NCI-H2081 treated with DMSO at 0.1 percent for 48 hours (cell line): ENCODE results near the gene ABCC5.
"Not testable (repeated sequence)": the region's sequence is repeated elsewhere in the genome, so short reads cannot be mapped to it uniquely, and the experiment has no call there.

Source experiments
- DNase-seq: peaks from one replicate; lab custom pipeline; 2025; lab: John Stamatoyannopoulos, UW

Gene ABCC5

DNA sequence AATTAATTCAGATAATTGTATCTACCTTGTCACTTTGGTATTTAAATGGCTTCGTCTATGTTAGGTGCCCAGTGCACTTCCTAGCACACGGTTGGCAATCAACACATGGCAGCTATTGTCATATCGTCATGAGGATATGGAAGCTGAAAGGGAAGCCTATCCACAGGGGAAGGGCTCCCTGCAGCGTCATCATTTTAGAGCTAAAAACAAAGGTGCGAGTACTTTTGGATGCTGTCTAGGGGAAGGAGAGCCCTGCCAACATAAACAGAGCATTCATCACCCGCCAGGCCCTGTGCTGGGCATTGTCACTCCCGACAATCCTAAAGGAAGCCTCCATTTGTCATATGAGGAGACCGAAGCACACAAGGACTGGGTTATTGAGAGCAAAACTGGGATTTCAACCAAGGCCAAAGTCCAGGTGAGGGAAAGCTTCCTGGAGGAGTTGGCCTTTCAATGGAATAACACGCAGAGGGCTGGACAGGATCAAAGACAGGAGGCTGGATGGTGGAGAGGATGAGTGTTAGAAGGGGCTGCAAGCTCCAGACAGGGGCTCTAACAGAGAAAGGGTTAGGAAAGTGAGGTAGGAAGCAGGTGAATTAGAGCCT lies 125.0 kb downstream of the ABCC5 start:
- peak; percentile 66 for DNase-seq

DNA sequence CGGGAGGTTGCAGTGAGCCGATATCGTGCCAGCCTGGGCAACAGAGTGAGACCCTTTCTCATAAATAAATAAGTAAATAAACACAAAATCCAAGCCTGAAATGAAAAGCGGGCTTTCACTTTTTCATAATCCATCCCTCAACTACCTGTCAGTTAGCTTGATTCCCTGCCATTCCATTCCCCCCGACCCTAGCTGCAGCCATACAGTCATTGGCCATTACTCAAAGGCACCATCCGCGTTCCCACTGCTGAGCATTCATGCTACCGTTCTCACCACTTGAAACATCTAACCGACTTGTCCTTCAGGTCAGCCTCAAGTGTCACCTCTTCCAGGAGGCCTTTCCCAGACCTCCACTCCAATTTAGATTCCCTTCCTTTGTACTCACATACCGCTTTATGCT lies 131.9 kb downstream of the ABCC5 start:
- DNase-seq, result no peak

DNA sequence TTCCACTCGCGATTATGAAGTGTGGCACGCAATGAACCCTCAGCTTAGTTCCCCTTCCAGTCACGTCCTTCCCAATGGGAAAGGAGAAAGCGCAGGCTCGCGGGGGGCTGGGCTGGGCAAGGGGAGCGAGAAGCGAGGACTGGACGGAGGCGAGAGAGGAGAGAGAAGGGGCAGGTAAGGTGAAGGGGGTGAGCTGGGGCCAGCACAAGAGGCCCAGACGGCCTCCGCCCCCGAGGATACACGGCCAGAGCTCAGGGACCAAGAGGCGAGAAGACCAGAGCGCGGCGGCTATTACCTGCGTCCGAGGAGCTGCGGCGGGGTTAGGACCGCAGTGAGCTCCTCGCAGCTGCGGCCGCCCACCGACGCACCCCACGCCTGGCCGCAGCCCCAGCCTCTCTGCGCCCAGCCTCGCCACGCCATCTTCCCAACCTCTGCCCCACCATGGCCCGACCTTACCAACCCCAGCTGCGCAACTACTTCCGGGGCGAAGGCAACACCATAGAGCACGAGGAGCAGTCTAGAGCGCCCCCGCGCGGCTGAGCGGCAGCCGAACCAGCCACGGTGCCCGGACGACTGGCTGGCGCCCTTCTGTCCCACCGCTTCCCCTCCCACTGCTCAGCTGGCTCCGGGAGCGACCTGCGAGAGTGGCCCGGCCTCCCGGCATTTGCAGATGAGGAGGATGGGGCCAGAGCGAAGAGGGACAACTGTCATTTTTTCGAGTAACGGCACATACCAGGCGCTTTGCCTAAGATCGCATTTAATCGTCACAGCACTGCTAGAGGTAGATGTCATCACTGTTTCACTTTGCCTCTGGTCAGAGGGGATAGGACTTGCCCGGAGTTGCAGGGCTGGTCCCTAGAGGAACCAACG lies 133.0 kb downstream of the ABCC5 start, which contains the start of gene PARL:
Gene PARL (minus strand): TSS at position 454 of the 870 bp plus-strand sequence. CDS start 34 bp downstream, at position 420.
- peak; percentile 75 for DNase-seq

DNA sequence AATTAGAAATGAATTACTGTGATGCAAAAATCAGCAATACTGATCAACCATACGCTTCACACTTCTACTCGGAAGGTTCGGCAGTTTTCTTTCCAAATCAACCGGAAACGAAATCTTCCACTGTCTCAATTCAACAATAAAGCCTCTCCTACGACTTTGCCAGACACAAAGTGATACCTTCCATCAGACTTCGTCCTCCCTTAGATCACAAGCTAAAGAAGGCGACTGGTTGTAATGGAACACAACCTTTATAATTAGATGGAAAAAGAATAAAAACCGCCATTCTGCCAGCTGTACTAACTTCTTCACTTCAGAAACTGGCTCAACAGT lies 133.6 kb downstream of the ABCC5 start:
- no peak for DNase-seq

DNA sequence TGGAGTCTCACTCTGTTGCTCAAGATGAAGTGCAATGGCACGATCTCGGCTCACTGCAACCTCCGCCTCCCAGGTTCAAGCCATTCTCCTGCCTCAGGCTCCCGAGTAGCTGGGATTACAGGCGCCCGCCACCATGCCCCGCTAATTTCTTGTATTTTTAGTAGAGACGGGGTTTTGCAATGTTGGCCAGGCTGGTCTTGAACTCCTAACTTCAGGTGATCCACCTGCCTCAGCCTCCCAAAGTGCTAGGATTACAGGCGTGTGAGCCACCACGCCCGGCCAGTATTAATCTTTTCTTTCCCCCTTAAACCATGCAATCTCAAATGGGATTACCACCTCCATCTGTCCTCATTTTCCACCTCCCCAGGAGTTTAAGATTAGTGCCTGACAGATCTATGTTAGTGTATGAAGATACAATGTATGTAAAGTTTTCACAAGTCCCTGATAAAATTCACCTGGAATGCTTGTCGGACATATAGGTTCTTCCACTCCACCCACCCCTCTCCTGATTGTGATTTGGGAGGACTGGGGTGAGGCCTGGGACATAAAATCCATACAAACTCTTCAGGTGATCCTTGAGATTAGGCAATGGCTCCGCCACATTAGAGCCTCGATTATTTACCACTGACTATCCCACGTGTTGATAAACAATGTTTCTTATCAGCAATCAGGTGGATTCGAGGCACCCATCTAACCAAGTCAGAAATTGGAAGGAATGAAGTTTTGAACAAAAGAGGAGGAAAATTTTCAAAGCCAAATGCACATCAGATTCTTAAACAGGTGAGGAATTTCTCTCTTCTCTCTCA lies 134.2 kb downstream of the ABCC5 start:
- no peak for DNase-seq

DNA sequence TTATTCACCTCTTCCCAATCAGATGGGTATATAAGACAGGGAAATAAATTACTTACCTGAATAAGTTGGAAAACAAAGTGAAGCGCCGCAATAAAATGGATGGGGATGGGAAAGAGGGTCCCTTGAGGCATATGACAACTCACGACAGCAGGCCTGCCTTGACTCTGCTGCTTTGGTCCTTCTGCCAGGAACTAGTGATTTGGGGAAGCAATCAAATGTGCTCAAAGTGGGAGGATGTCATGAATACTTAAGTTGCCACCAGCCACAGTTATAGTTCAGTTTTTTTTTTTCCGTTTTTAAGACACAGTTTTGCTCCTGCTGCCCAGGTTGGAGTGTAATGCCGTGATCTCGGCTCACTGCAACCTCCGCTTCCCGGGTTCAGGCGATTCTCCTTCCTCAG lies 137.6 kb downstream of the ABCC5 start:
- no peak for DNase-seq

DNA sequence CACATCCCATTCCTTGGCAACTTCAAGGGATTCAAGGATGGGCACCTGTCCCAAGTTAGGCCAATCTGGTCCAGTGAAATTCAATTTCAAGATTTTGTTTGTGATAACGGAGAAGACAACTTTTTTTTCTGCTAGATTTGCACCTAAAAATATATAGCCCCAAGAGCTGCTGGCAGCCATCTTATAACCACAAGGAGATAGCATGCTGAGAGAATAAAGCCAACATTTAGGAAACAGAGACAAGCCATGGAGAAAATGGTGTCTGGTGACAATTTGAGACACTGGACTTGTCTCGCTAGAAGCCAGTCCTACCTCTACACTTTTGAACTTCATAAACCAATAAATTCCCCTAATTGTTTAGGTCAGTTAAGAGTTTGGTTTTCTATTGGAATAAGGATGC lies 138.4 kb downstream of the ABCC5 start:
- DNase-seq, result no peak

DNA sequence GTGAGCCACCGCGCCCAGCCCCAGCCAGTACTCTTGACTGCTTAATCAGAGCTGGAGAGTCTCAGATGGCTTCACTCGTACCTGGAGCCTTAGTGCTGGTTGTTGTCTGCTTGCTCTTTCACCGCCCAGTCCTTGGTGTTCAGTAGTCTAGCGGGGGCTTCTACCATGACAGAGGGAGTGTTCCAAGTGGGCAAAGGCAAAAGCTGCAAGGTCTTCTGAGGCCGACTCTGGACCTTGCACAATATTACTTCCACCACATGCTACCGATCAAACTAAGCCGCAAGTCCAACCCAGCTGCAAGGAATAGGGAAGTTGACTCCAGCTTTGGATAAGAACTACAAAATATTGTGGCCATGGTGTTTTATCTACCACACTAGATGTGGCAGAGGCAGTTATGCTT lies 139.6 kb downstream of the ABCC5 start:
- DNase-seq, result no peak

DNA sequence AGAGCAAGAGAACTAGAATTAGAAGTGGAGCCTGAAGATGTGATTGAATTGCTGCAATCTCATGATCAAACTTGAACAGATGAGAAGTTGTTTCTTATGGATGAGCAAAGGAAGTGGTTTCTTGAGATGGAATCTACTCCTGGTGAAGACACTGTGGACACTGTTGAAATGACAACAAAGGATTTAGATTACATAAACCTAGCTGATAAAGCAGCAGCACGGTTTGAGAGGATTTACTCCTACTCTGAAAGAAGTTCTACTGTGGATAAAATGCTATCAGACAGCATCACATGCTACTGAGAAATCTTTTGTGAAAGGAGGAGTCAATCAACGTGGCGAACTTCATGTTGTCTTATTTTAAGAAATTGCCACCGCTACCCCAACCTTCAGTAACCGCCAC lies 140.5 kb downstream of the ABCC5 start:
- DNase-seq, result not testable (repeated sequence)

DNA sequence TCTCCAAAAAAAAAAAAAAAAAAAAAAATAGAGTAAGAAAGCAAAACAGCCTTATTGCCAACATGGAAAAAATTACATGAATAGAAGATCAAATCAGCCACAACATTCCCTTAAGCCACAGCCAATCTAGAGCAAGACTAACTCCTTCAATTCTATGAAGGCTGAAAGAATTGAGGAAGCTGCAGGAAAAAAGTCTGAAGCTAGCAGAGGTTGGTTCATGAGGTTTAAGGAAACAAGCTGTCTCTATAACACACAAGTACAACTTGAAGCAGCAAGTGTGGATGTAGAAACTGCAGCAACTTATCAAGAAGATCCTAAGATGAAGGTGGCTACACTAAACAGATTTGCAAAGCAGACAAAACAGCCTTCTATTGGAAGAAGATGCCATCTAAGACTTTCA lies 142.3 kb downstream of the ABCC5 start:
- no peak for DNase-seq

DNA sequence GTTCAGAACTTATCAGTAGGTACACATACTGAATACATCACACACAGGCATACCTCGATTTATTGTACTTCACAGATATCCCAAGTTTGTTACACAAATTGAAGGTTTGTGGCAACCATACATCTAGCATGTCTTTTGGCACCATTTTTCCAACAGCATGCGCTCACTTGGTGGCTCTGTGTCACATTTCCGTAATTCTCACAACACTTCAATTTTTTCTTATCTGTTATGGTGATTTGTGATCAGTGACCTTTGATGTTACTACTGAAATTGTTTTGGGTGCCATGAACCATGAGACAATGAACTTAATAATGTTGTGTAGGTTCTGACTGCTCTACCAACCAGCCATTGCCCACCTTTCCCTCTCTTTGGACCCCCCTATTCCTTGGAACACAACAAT lies 143.8 kb downstream of the ABCC5 start:
- no peak for DNase-seq

DNA sequence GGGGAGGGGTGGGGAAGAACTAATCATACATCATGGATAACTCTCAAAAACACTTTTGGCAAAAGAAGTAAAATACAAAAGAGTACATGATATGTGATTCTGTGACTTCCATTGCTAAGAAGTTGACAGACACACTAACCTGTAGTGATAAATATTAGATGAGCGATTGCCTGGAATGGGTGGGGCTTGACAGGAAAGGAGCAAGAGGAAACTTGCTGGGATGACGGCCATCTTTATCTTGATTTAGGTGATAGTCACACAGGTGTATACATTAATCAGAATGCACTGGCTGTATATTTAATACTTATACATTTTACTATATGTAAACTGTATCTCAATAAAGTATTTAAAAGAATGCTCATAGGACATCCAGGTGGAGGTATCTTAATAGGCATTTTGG lies 146.1 kb downstream of the ABCC5 start:
- DNase-seq, result no peak

DNA sequence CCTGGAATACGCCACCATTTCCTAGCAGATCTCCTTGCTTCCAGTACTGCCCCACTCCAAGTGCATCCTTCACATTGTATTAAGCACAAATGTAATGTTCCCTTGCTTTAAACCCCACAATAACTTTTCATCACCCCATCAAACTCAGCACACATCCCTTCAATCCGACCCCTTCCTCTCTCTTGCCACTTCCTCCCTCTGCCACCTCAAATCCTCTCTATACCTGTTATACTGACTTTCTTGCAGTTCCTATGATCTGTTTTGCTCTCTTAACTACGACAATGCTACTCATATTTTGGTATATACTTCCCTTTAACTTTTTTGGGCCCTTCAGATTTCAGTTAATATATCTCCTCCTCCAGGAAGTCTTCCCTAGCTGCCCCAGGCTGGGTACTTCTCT lies 147.1 kb downstream of the ABCC5 start:
- no peak for DNase-seq
